CD4-positive, alpha-beta T cell treated with Interferon gamma for 1 hour (primary cell): ENCODE data around the gene ZMIZ2.

Source experiments
- DNase-seq: peaks from one replicate; pipeline ENCODE4 v3.0.0-alpha.2; 2020

Gene ZMIZ2

GRCh38 chr7:44805950-44806349, 57.3 kb downstream of the ZMIZ2 start:
- no peak for DNase-seq

GRCh38 chr7:44808914-44809393, 60.3 kb downstream of the ZMIZ2 start:
- no peak for DNase-seq

- DNase-seq = no peak
Observed at GRCh38 chr7:44811093-44811492, 62.4 kb downstream of the ZMIZ2 start.

- no peak for DNase-seq
Observed at GRCh38 chr7:44811571-44811970, 62.9 kb downstream of the ZMIZ2 start.

- no peak for DNase-seq
Observed at GRCh38 chr7:44814919-44815318, 66.3 kb downstream of the ZMIZ2 start.

GRCh38 chr7:44819292-44819691, 70.6 kb downstream of the ZMIZ2 start:
- DNase-seq = no peak
